GM19397 (cell line): ENCODE data around the gene INPP5F.
"Not testable (repeated sequence)": the region's sequence is repeated elsewhere in the genome, so short reads cannot be mapped to it uniquely, and the experiment has no call there.

Experiments
- ATAC-seq: cut with Tn5 transposase; IDR thresholded peaks from one replicate; pipeline ENCODE4 v1.9.1; 2021; ENCODE audit warnings: mild to moderate bottlenecking, moderate library complexity; ENCODE audit not compliant: unreplicated experiment

Gene INPP5F

GRCh38 chr10:119772334-119772733 lies 46.5 kb downstream of the INPP5F start:
- ATAC-seq: no peak

GRCh38 chr10:119773041-119773440 lies 47.2 kb downstream of the INPP5F start:
- ATAC-seq: not testable (repeated sequence)

- no peak for ATAC-seq
Observed at GRCh38 chr10:119775529-119775928, 49.7 kb downstream of the INPP5F start.

- ATAC-seq: no peak
Observed at GRCh38 chr10:119776536-119776935, 50.7 kb downstream of the INPP5F start.

- no peak for ATAC-seq
Observed at GRCh38 chr10:119777686-119778085, 51.8 kb downstream of the INPP5F start.

DNA sequence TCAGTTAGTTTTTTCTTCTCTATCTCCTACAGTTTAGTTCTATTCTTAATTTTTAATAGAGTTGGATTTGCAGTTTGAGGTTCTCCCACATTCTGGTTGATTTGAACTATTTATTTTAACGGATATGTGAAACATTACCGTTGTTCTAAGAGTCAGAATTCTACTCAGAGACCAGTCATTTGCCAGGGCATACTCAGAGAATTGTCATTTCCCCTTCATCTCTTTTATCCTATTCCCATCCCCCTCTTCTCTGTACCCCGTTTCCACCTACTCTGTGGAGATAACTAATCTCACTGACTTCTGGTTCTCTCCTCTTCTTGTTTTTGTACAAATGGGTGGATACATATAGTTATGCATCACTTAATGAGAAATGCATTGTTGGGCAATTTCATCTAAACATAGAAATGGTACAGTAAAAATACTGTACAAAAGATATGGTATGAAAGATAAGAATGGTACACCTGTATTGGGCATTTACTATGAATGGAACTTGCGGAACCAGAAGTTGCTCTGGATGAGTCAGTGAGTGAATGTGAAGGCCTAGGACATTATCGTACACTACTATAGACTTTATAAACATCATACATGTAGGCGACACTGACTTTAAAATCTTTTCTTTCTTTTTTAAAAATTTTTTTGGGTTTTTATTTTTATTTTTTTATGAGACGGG lies 53.1 kb downstream of the INPP5F start:
- ATAC-seq: no peak

DNA sequence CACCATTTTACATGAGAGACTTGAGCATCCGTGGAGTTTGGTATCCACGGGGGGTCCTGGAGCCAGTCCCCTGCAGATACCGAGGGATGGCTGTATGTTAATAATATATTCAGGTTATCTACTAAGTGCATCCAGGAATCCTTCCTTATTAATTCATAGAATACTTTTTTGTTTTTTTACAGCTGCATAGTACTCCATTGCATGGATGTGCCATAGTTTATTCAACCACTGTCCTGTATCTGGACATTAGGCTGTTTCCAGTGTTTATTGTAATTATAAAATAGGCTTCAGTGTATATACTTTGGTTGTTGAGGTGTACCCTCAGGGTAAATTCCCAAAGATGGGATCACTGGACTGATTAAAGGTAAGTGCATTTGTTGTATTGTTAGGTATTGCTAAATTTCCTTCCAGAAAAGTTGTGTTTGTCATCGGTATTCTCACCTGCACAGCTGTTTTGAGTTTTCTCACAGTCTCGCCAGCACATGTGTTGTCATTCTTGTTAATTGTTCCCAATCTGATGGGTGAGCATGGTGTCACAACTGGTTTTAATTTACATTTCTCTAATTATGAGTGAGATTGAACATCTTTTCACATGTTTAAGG lies 55.1 kb downstream of the INPP5F start:
- ATAC-seq: no peak

DNA sequence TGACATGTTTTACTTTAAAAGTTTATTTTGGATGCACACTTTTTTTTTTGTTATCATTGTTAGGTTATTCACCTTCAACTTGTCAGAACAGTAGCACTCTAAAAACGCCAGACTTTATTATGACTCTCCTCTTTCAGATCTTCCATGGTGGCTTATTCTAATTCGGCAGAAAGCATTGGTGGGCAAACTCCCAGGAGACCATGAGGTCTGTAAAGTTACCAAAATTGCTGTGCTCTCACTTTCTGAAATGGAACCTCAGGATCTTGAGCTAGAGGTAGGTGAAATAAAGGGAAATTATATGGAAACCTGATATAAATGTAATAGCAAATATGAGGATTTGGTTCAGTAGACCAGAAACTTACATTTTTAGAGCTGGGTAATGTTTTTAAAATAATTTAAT lies 55.6 kb downstream of the INPP5F start:
- no peak for ATAC-seq

GRCh38 chr10:119782981-119783664 lies 57.3 kb downstream of the INPP5F start:
- no peak for ATAC-seq

DNA sequence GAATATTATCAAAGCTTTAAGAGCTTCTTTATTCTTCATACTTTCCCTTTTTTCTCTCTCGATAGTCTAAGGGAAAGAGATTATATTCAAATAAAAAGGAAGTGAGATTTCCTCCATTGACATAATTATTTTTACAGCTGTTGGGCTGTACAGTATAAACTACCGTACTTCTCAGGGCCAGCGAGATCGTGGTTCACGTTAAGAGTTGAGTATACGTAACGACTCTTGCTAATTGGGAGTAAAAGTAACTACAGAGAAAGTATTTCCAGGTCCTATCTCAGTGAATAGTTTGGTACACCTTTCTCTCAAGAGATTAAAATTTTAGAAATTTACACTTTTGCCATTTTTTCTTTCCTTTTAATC lies 57.8 kb downstream of the INPP5F start:
- ATAC-seq: no peak

- no peak for ATAC-seq
Observed at GRCh38 chr10:119784340-119785067, 58.7 kb downstream of the INPP5F start.

GRCh38 chr10:119786117-119786769 lies 60.4 kb downstream of the INPP5F start:
- ATAC-seq: no peak

- not testable (repeated sequence) for ATAC-seq
Observed at GRCh38 chr10:119795101-119795500, 69.3 kb downstream of the INPP5F start.

DNA sequence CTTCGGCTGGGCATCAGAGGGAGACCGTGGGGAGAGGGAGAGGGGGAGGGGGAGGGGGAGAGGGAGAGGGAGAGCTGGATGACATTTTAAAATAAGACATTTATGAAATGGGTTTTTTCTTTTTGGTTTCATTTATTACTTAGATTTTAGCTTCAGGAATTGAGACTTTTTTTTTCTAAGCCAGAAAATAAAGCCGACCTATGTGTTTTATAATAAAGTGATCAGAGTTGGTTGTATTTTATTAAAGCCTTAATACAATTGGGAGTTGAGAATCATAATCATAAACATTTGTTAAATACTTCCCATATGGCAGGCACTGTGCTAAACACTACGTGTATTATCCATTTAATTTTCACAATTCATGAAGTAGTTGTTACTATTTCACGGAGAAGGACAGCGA lies 70.2 kb downstream of the INPP5F start:
- ATAC-seq: no peak

GRCh38 chr10:119801176-119801575 lies 75.3 kb downstream of the INPP5F start:
- no peak for ATAC-seq

DNA sequence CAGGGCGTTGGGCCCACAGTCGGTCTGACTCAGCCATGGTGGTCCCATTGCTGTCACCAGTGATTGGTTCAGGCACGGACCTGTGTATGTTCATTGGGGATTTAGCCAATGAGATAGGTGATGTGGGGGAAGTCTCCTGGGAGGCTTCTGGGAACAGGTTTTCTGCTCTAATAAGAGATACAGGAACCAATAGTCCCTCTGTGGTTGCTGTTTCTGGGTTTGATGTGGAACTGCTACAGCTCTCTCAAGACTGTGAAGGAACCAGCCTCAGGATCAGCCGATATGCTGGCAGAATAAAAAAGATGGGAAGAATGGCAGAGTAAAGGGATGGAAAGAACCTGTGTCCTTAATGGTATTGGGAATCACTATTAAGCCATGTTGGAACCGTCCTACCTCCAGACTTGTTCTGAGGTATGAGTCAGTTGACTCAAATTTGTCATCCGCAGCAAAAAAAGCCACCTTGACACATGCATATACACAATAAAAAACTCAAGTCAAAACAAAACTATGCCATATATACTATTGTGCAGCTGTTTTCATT lies 76.2 kb downstream of the INPP5F start:
- ATAC-seq: no peak

DNA sequence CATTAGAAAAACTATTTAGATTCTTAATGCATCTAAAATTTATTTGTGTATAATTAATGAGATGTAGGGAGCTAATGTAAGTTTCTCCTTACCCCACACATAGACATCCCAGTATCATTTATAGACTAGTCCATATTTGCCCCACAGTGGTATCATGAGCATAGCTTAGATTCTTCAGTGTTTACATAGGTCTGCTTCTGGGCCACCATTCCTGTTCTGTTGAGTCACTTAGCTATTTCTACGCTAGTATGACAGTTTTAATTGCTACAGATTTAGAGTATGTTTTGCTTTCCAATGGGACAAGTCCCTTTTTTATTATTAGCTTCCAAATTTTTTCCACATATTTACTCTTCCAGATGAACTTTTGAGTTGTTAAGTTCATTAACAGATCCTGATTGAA lies 77.4 kb downstream of the INPP5F start:
- no peak for ATAC-seq

GRCh38 chr10:119805702-119806230 lies 79.9 kb downstream of the INPP5F start:
- ATAC-seq: no peak

GRCh38 chr10:119806334-119807130 lies 80.7 kb downstream of the INPP5F start:
- no peak for ATAC-seq
